ENCODE results near the gene CORO2A. TPM values are rescaled to one million over a fixed set of nuclear protein-coding genes. Genes with fewer than 3 reads are reported as not detected.
"Not testable (repeated sequence)": the region's sequence is repeated elsewhere in the genome, so short reads cannot be mapped to it uniquely, and the experiment has no call there.

Gene CORO2A
- total and polyA plus RNA-seq, 10 of the 15 experiments (the other 5 are each of a cell fraction or from before 2014, with no cell fraction given) = 1.0 to 5.3 (median 3.5) TPM

DNA sequence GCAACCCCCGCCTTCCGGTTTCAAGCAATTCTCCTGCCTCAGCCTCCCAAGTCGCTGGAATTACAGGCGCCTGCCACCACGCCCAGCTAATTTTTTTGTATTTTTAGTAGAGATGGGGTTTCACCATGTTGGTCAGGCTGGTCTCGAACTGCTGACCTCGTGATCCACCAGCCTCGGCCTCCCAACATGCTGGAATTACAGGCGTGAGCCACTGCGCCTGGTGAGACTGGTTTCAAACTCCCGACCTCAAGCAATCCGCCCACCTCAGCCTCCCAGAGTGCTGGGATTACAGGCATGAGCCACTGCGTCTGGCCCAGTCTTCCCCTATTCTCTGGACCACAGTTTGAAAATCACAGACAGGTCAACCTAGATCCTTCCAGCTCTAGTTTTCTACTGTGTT is 68.3 kb downstream of the CORO2A start:
- FAIRE-seq; H3K79me2 ChIP-seq (ENCODE audit: control insufficient read depth, insufficient read depth, low read length); H2AFZ ChIP-seq (ENCODE audit: control insufficient read depth, low read depth, low read length); intact Hi-C loops (cut with micrococcal nuclease; ENCODE audit: unreplicated experiment); H4K20me1 ChIP-seq (ENCODE audit: control insufficient read depth, insufficient read depth); ATAC-seq; H3K36me3 ChIP-seq (ENCODE audit: control insufficient read depth in 2 of 2, insufficient read depth in 2 of 2, low read length in 1 of 2); RAD21 ChIA-PET (ENCODE audit: unreplicated experiment); in situ Hi-C loops (cut with MboI); H3K4me3 ChIP-seq; H3K4me2 ChIP-seq (ENCODE audit: control insufficient read depth, insufficient read depth); H3K27ac ChIP-seq (ENCODE audit: control insufficient read depth, insufficient read depth); DNase-seq (ENCODE audit: low read depth, low spot score); H3K27me3 ChIP-seq (replicated peaks in 1 of 2; ENCODE audit: control insufficient read depth in 2 of 2, insufficient read depth in 2 of 2, low read length in 1 of 2); H3K9ac ChIP-seq (ENCODE audit: control insufficient read depth, insufficient read depth, low read length); H3K9me3 ChIP-seq (replicated peaks; ENCODE audit: control insufficient read depth, insufficient read depth, low read length); BruUV-seq (replicated peaks): not testable (repeated sequence)
- ChIA-PET SMC1A (ENCODE audit: uncharacterized antibody, unreplicated experiment) (interaction anchor here (0.6 to 1.3 kb wide), 2 partner anchors 73 to 78 kb away, joined by 3 to 4 read pairs; no protein-coding TSS in a partner anchor), POLR2A (interaction anchor here (0.7 kb wide), 1 partner anchor 131 kb away, joined by 4 read pairs; no protein-coding TSS in a partner anchor), CTCF (interaction anchor here (0.7 to 1.2 kb wide), 3 partner anchors 8 to 117 kb away, joined by 3 read pairs; no protein-coding TSS in a partner anchor)
- 93% methylated on average over 13 of the region's 13 CpGs for WGBS (ENCODE audit: insufficient coverage, insufficient replicate concordance, low lambda C conversion rate, missing lambda C conversion rate)
- H3K4me1 ChIP-seq (ENCODE audit: control insufficient read depth, insufficient read depth, low read length) = peaks cover 29% of the 10 kb centered on the region

DNA sequence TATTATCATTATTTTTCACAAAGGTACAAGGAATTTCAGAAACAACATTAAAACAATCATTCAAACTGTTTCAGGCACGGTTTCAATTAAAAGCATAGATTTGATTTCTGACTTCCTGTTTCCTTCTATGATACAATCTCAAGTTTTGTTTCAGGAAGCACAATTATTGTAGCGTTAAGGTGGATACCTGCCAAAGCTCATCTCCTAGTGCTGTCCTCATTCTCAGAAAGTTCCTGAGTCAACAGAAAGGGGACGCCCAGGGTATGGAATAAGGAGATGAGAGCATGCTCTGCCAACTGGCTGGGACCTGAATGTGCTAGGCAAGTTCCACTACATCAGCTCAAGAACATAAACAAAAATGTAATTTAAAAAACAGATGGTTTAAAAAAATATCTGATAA is 71.4 kb downstream of the CORO2A start:
- in situ Hi-C loops (cut with MboI) = no loop called here
- Histone ChIP-seq H3K9me3 (replicated peaks; ENCODE audit: control insufficient read depth, insufficient read depth, low read length) (no peaks in the 10 kb centered on the region), H3K79me2 (ENCODE audit: control insufficient read depth, insufficient read depth, low read length) (peaks cover 22% of the 10 kb centered on the region), H4K20me1 (ENCODE audit: control insufficient read depth, insufficient read depth) (no peaks in the 10 kb centered on the region), H3K4me1 (ENCODE audit: control insufficient read depth, insufficient read depth, low read length) (peaks cover 23% of the 10 kb centered on the region), H3K27me3 (replicated peaks in 1 of 2; ENCODE audit: control insufficient read depth in 2 of 2, insufficient read depth in 2 of 2, low read length in 1 of 2) (no peaks in the 10 kb centered on the region), H3K27ac (ENCODE audit: control insufficient read depth, insufficient read depth) (no peak overlapping the region), H3K36me3 (ENCODE audit: control insufficient read depth in 2 of 2, insufficient read depth in 2 of 2, low read length in 1 of 2) (peaks cover 0 to 5% of the 10 kb centered on the region in 2 experiments; a peak in 2 of 4 replicates), H3K4me3 (no peak overlapping the region), H2AFZ (ENCODE audit: control insufficient read depth, low read depth, low read length) (peak overlapping the region; percentile 67), H3K4me2 (ENCODE audit: control insufficient read depth, insufficient read depth) (no peak overlapping the region), H3K9ac (ENCODE audit: control insufficient read depth, insufficient read depth, low read length) (no peak overlapping the region)
- SMC1A ChIA-PET (ENCODE audit: uncharacterized antibody, unreplicated experiment) = interaction anchor here (0.8 to 2.8 kb wide), 11 partner anchors 8 to 135 kb away, joined by 3 to 22 read pairs (median 5); partner anchors contain the start of gene TBC1D2
- intact Hi-C loops (cut with micrococcal nuclease; ENCODE audit: unreplicated experiment) = no loop called here
- DNase-seq (ENCODE audit: low read depth, low spot score) (no peak), ATAC-seq (no peak), FAIRE-seq (no peak)
- no TSS peak for BruUV-seq (replicated peaks)
- 51% methylated on average over 3 of the region's 3 CpGs for WGBS (ENCODE audit: insufficient coverage, insufficient replicate concordance, low lambda C conversion rate, missing lambda C conversion rate)
- POLR2A ChIA-PET = interaction anchor here (0.7 kb wide), 1 partner anchor 24 kb away, joined by 3 read pairs; no protein-coding TSS in a partner anchor
- TF ChIP-seq HDGF (IDR thresholded peaks at IDR 0.05) (no peak), POLR2AphosphoS2 (IDR thresholded peaks at IDR 0.05; ENCODE audit: low read depth, low read length) (no peak), NFIC (IDR thresholded peaks at IDR 0.05; ENCODE audit: low read depth, low read length) (no peak)
- CTCF ChIA-PET = interaction anchor here (0.7 to 2.4 kb wide), 14 partner anchors 11 to 142 kb away, joined by 3 to 13 read pairs (median 4); no protein-coding TSS in a partner anchor
- RAD21 ChIA-PET (ENCODE audit: unreplicated experiment) = interaction anchor here (0.9 to 2.1 kb wide), 2 partner anchors 9 to 19 kb away, joined by 3 to 8 read pairs; no protein-coding TSS in a partner anchor
